HG02884 (cell line): ENCODE results near the gene NAALADL2.
"Not testable (repeated sequence)": the region's sequence is repeated elsewhere in the genome, so short reads cannot be mapped to it uniquely, and the experiment has no call there.

Experiments used
- ATAC-seq: cut with Tn5 transposase; IDR thresholded peaks from one replicate; pipeline ENCODE4 v1.9.1; 2021; ENCODE audit warnings: mild to moderate bottlenecking, moderate library complexity; ENCODE audit not compliant: unreplicated experiment

Gene NAALADL2

GRCh38 chr3:175460849-175461399, 601.8 kb downstream of the NAALADL2 start:
- ATAC-seq: not testable (repeated sequence)

- ATAC-seq: no peak
These were observed 605.2 kb downstream of the NAALADL2 start for GRCh38 chr3:175464362-175464761.

- no peak for ATAC-seq
These were observed 610.0 kb downstream of the NAALADL2 start for GRCh38 chr3:175469124-175469523.

GRCh38 chr3:175475765-175476164, 616.6 kb downstream of the NAALADL2 start:
- no peak for ATAC-seq

GRCh38 chr3:175476489-175476888, 617.4 kb downstream of the NAALADL2 start:
- no peak for ATAC-seq

GRCh38 chr3:175477651-175478224, 618.6 kb downstream of the NAALADL2 start:
- peak; percentile 71 for ATAC-seq

GRCh38 chr3:175478301-175478700, 619.2 kb downstream of the NAALADL2 start:
- ATAC-seq: no peak

GRCh38 chr3:175479175-175479574, 620.0 kb downstream of the NAALADL2 start:
- ATAC-seq: no peak

- no peak for ATAC-seq
These were observed 620.7 kb downstream of the NAALADL2 start for GRCh38 chr3:175479800-175480199.

- ATAC-seq: no peak
These were observed 625.5 kb downstream of the NAALADL2 start for GRCh38 chr3:175484666-175485065.

- ATAC-seq: no peak
These were observed 626.3 kb downstream of the NAALADL2 start for GRCh38 chr3:175485436-175485835.

- ATAC-seq: no peak
These were observed 627.1 kb downstream of the NAALADL2 start for GRCh38 chr3:175486255-175486654.

GRCh38 chr3:175489406-175489805, 630.3 kb downstream of the NAALADL2 start:
- ATAC-seq: peak; percentile 58

GRCh38 chr3:175493301-175493700, 634.2 kb downstream of the NAALADL2 start:
- ATAC-seq: no peak

GRCh38 chr3:175495331-175495730, 636.2 kb downstream of the NAALADL2 start:
- no peak for ATAC-seq

- ATAC-seq: no peak
These were observed 643.0 kb downstream of the NAALADL2 start for GRCh38 chr3:175502155-175502554.

GRCh38 chr3:175511219-175511785, 652.2 kb downstream of the NAALADL2 start:
- ATAC-seq: no peak

GRCh38 chr3:175512700-175513099, 653.6 kb downstream of the NAALADL2 start:
- no peak for ATAC-seq

- ATAC-seq: no peak
These were observed 659.3 kb downstream of the NAALADL2 start for GRCh38 chr3:175518459-175518858.

- no peak for ATAC-seq
These were observed 662.3 kb downstream of the NAALADL2 start for GRCh38 chr3:175521406-175521805.

GRCh38 chr3:175526191-175526590, 667.1 kb downstream of the NAALADL2 start:
- ATAC-seq: no peak

- no peak for ATAC-seq
These were observed 667.6 kb downstream of the NAALADL2 start for GRCh38 chr3:175526609-175527280.
